Ovary (tissue), 3 donors: Measurements from ENCODE around the gene OR6N1.

Source experiments
- EP300 ChIP-seq: sonication (generic); formaldehyde crosslinking; IDR thresholded peaks from one replicate; pipeline ENCODE4 v1.6.1; 2017; ENCODE audit warnings: antibody characterized with exemption
- POLR2A ChIP-seq: fragments of 450-650 bp; IDR thresholded peaks from one replicate; pipeline ENCODE4 v1.6.1; 2017; ENCODE audit warnings: antibody characterized with exemption, mild to moderate bottlenecking, moderate library complexity
- TF ChIP-seq, protein P1 (sequence below), 3 donors: fragments of 450-650 bp in 2 of 3; fragments of 200-600 bp in 1 of 3; IDR thresholded peaks; one replicate each; pipeline versions ENCODE4 v1.5.1 to v1.8.0; 2016 to 2022; ENCODE audit warnings: antibody characterized with exemption in 3 of 3, mild to moderate bottlenecking in 1 of 3
- donor health status: DM: no; HTN: no; CAD: no.

- TF ChIP-seq EP300 (no peak), POLR2A (no peak)
- TF ChIP-seq, protein P1, sequence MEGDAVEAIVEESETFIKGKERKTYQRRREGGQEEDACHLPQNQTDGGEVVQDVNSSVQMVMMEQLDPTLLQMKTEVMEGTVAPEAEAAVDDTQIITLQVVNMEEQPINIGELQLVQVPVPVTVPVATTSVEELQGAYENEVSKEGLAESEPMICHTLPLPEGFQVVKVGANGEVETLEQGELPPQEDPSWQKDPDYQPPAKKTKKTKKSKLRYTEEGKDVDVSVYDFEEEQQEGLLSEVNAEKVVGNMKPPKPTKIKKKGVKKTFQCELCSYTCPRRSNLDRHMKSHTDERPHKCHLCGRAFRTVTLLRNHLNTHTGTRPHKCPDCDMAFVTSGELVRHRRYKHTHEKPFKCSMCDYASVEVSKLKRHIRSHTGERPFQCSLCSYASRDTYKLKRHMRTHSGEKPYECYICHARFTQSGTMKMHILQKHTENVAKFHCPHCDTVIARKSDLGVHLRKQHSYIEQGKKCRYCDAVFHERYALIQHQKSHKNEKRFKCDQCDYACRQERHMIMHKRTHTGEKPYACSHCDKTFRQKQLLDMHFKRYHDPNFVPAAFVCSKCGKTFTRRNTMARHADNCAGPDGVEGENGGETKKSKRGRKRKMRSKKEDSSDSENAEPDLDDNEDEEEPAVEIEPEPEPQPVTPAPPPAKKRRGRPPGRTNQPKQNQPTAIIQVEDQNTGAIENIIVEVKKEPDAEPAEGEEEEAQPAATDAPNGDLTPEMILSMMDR (IDR thresholded peaks at IDR 0.05): no peak
These were observed 37.3 kb upstream of the OR6N1 start for GRCh38 chr1:158809256-158809655.
